GM19240 (cell line): ENCODE measurements around the gene OR5B3.
"Not testable (repeated sequence)": the region's sequence is repeated elsewhere in the genome, so short reads cannot be mapped to it uniquely, and the experiment has no call there.

Source experiments
- DNase-seq: peaks from one replicate; pipeline ENCODE4 v3.0.0; 2011; ENCODE audit warnings: low spot score; ENCODE audit not compliant: insufficient read length

Gene OR5B3

GRCh38 chr11:58406774-58407173, at the start of gene OR5B3:
Gene OR5B3 (minus strand): TSS chr11:58406874. CDS start chr11:58403409, 3,465 bp downstream.
- DNase-seq = no peak

GRCh38 chr11:58451585-58451984, 44.9 kb upstream of the OR5B3 start:
- no peak for DNase-seq

DNA sequence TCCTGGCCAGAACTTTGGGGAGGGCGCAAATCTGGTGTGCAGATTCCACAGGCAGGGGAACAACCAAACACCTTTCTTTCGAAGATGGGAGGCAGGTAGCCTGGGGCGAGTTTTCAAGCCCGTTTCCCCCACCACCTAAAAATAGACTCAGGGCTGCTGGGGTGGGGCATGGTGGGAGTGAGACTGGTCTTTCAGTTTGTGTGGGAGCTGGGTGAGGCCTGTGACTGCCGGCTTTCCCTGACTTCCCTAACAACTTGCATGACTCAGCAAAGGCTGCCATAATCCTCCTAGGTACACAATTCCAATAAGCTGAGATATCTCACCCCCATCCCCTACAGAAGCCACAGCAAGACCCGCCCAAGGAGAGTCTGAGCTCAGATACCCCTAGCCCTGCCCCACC, 39.6 kb upstream of the OR5B3 start:
- no peak for DNase-seq

DNA sequence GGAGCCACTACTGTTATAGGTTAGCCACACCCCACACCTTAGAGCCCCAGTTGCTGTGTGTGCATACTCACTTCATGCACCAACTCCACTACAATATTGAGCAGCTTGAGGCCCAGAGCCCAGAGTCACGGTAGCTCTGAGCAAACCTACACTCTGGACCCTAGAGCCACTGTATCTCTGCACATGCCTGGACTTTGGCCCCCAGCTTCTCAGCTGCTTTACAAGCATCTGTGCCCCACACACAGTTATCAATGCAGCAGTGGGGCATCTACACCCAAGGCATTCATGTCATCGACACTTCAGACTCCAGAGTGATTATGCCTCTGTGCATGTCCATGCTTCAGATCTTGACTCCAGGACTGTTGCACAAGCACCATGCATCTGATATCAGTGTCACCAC, 37.6 kb upstream of the OR5B3 start:
- DNase-seq = no peak

- DNase-seq = no peak
Measured at GRCh38 chr11:58442136-58442535, 35.5 kb upstream of the OR5B3 start, which contains the start of gene OR5B12. Gene OR5B12 (minus strand): TSS chr11:58442236. CDS start chr11:58440151, 2,085 bp downstream.

DNA sequence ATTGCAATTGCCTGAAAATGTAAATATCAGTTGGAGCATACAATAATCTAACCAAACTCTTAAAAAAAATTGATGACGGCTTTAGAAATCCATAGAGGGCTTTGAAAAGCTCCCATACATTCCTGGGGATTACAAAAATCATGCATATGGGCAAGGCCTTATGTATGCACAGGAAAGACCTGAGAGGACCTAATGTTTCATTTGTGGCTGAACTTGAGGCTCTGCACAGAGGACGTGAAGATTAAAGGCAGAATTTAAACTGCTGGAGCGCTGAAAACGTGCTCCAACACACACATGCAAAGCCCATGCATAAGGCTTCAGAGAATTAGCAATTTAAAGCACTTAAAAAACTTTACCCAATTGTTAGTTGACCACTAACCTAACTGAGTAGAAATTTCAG, 31.8 kb upstream of the OR5B3 start:
- DNase-seq = no peak

- DNase-seq = no peak
Measured at GRCh38 chr11:58434217-58434616, 27.5 kb upstream of the OR5B3 start.

GRCh38 chr11:58433638-58434203, 27.0 kb upstream of the OR5B3 start:
- DNase-seq = no peak

- no peak for DNase-seq
Measured at GRCh38 chr11:58429273-58429672, 22.6 kb upstream of the OR5B3 start.

GRCh38 chr11:58428021-58428420, 21.3 kb upstream of the OR5B3 start, which contains the start of gene OR5B2:
Gene OR5B2 (minus strand): TSS chr11:58428121. CDS start chr11:58423261, 4,860 bp downstream.
- DNase-seq = no peak

- DNase-seq = not testable (repeated sequence)
Measured at GRCh38 chr11:58399622-58400021, 7.1 kb downstream of the OR5B3 start.

DNA sequence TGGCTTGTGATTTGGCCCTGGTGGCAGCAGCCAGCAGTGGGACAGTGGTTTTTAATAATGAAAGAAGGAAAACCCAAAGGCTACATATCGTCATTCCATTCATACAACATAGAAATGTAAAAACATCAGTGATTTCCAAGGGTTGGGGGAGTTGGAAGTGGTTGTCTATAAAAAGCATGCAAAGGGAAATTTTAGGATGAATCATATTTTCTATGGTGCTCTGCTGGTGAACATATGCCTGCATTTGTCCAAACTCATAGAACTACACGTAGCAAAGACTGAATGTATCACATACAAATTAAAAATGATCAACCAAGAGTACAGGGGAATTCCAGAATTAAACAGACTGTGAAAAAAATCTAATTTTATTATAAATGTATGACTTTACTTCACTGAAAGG, 11.1 kb downstream of the OR5B3 start:
- DNase-seq = no peak

- no peak for DNase-seq
Measured at GRCh38 chr11:58394195-58394594, 12.5 kb downstream of the OR5B3 start.

DNA sequence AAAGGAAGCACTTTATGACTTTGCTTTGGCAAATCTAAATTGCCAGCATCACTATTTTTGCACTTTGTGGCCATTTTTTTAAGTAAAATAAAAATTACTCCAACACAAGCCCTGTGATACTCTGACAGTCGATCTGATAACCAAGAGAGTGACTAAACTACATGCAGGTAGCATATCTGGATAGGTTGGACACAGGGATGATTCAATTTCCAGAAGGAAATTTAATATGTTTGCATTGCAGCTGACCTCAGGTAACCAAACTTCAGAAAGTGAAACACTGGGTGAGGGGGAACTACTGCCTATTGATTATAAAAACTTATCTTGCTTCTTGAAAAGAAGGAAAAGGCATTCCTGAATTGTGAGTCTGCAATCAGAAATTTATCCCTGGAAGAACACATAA, 13.9 kb downstream of the OR5B3 start:
- DNase-seq = no peak

DNA sequence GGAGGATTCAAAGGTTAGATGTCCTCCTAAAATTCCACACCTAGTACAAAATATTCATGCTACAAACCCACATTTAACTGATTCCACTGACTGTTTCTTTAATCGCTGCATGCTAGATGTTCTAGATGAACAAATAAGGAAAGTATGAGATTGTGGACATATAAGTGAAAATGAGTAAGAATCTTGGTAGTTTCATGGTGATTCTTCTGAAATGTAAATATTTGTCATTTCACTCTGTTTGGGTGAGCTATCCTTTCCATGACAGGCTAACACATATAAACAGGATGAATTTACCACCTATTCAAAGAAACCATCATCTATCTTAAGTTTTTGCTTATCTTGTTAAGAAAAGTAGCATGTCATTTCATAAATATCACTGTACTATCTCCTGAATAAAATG, 14.8 kb downstream of the OR5B3 start:
- no peak for DNase-seq

GRCh38 chr11:58390551-58391063, 16.1 kb downstream of the OR5B3 start:
- DNase-seq = no peak

- no peak for DNase-seq
Measured at GRCh38 chr11:58358969-58359368, 47.7 kb downstream of the OR5B3 start, which contains the start of gene OR5B17. Gene OR5B17 (minus strand): TSS chr11:58359069. CDS start chr11:58359069, 0 bp downstream.

- no peak for DNase-seq
Measured at GRCh38 chr11:58354727-58355126, 51.9 kb downstream of the OR5B3 start.
